Fibroblast of villous mesenchyme (primary cell): ENCODE data around the gene FABP6. TPM values are rescaled to one million over a fixed set of nuclear protein-coding genes. Genes with fewer than 3 reads are reported as not detected.
A peak's percentile ranks its signal among the peaks of the same experiment; 100 is the strongest.

Experiments used
- DNase-seq: peaks from one replicate; pipeline ENCODE4 v3.0.0-alpha.2; 2010; ENCODE audit warnings: low read depth
- H3K4me3 ChIP-seq: 2 replicates; pipeline ENCODE4 v1.5.1; 2011; ENCODE audit warnings: low read depth, mild to moderate bottlenecking, low read length
- total RNA-seq: library from RNA; depleted of rRNA; stranded (reverse); fragments of >200 nt; gene quantifications from 2 replicates; pipeline ENCODE4 v1.2.3, GENCODE V29; 2012
- TF ChIP-seq, protein P1 (sequence below): IDR thresholded peaks from 2 replicates; pipeline ENCODE4 v1.5.1; 2012; ENCODE audit warnings: low read depth, mild to moderate bottlenecking, low read length; ENCODE audit not compliant: insufficient read depth

The FABP6 gene
- total RNA-seq, 1 donor = not detected

GRCh38 chr5:160198841-160199409 lies 30.4 kb upstream of the FABP6 start:
- H3K4me3 ChIP-seq = peak overlapping the region; percentile 25
- TF ChIP-seq, protein P1, sequence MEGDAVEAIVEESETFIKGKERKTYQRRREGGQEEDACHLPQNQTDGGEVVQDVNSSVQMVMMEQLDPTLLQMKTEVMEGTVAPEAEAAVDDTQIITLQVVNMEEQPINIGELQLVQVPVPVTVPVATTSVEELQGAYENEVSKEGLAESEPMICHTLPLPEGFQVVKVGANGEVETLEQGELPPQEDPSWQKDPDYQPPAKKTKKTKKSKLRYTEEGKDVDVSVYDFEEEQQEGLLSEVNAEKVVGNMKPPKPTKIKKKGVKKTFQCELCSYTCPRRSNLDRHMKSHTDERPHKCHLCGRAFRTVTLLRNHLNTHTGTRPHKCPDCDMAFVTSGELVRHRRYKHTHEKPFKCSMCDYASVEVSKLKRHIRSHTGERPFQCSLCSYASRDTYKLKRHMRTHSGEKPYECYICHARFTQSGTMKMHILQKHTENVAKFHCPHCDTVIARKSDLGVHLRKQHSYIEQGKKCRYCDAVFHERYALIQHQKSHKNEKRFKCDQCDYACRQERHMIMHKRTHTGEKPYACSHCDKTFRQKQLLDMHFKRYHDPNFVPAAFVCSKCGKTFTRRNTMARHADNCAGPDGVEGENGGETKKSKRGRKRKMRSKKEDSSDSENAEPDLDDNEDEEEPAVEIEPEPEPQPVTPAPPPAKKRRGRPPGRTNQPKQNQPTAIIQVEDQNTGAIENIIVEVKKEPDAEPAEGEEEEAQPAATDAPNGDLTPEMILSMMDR = no peak
- no peak for DNase-seq

DNA sequence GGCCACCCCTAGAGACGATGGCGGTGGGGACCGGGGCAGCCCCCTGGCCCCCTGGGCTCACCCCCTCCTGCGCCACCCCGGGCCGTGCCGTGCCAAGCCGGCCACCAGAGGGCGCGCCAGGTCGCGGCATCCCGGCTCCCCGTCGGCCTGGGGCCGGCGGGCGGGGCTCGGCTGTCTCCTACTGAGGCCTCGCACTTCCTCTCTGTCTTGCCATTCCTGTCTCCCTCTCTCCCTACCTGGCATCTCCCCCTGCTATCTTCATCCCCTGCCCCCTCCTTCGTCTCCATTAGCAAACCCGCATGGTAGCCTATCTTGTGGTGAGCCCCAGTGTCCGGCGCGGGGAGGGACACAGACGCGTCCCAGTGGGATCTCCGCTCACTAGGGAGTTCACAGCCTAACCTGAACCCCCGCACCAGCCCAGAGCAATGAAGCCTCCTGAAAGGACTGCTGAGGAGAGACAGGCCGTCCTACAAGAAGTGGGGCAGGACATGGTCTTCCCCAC lies 29.8 kb upstream of the FABP6 start:
- peak; percentile 39 for DNase-seq
- TF ChIP-seq, protein P1 = peak; percentile 72
- peak overlapping the region; percentile 53 for H3K4me3 ChIP-seq

GRCh38 chr5:160207061-160207460 lies 22.2 kb upstream of the FABP6 start:
- DNase-seq = no peak
- no peak overlapping the region for H3K4me3 ChIP-seq
- TF ChIP-seq, protein P1 = no peak

DNA sequence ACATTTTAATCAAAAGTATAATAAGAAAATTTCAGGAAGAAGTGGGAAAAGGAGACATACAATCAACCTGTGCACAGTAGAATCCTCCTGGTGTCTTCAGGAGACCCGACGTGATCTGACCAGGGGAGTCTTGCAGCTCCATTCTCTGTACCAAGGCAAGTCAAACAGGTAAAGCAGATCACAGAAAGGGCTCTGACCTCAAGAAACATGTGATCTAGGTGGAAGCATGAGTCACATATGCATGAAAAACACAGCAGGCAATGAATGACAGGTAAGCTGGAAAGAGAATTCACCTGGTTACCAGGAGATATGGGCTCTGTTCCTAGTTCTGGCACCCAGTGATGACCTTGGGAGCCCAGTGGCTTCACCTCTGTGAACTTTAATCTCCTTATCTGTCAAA lies 19.4 kb upstream of the FABP6 start:
- H3K4me3 ChIP-seq = no peak overlapping the region
- TF ChIP-seq, protein P1 = no peak
- no peak for DNase-seq

DNA sequence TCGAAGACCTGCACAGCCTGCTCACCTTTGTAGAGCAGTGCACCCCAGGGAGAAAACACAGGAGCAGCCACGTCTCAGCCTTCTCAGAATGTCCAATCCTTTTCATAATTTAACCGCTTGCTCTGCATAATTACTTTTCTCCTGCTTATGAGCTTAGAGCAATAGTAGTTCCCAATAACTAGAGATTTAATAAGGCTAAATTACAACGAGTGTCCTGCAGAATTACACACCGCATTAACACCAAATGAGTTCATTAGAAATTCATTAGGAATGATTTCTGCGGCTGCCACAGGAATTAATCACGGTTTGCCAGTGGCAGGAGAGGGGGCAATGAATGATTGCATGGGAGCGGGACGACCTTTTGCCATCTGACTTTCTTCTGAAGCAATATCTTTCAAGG lies 18.7 kb upstream of the FABP6 start:
- no peak for DNase-seq
- no peak overlapping the region for H3K4me3 ChIP-seq
- TF ChIP-seq, protein P1 = no peak

GRCh38 chr5:160211352-160211751 lies 18.0 kb upstream of the FABP6 start:
- no peak for DNase-seq
- TF ChIP-seq, protein P1 = no peak
- H3K4me3 ChIP-seq = no peak overlapping the region

- TF ChIP-seq, protein P1 = no peak
- DNase-seq = no peak
- H3K4me3 ChIP-seq = no peak overlapping the region
Observed at GRCh38 chr5:160213537-160213936, 15.8 kb upstream of the FABP6 start.
